Measurements from ENCODE around the gene TEX53.

TEX53 gene

GRCh38 chr9:114666401-114666800 is 8.8 kb upstream of the TEX53 start:
- no peak for DNase-seq (ENCODE audit: low read depth)
- no peak overlapping the region for H3K4me3 ChIP-seq (ENCODE audit: low read depth, low read length)
- TF ChIP-seq CTCF (IDR thresholded peaks at IDR 0.05; ENCODE audit: low read depth, low read length, missing control alignments), result no peak

GRCh38 chr9:114664181-114664580 is 6.6 kb upstream of the TEX53 start:
- TF ChIP-seq CTCF (IDR thresholded peaks at IDR 0.05; ENCODE audit: low read depth, low read length, missing control alignments), result no peak
- DNase-seq (ENCODE audit: low read depth), result no peak
- no peak overlapping the region for H3K4me3 ChIP-seq (ENCODE audit: low read depth, low read length)

GRCh38 chr9:114662081-114662989 is 4.7 kb upstream of the TEX53 start:
- peak; percentile 92 for TF ChIP-seq CTCF (IDR thresholded peaks at IDR 0.05; ENCODE audit: low read depth, low read length, missing control alignments)
- DNase-seq (ENCODE audit: low read depth), result no peak
- no peak overlapping the region for H3K4me3 ChIP-seq (ENCODE audit: low read depth, low read length)

- no peak for DNase-seq (ENCODE audit: low read depth)
- TF ChIP-seq CTCF (IDR thresholded peaks at IDR 0.05; ENCODE audit: low read depth, low read length, missing control alignments), result no peak
- H3K4me3 ChIP-seq (ENCODE audit: low read depth, low read length), result no peak overlapping the region
These were observed 1.3 kb downstream of the TEX53 start for GRCh38 chr9:114656301-114656700.

- H3K4me3 ChIP-seq (ENCODE audit: low read depth, low read length), result no peak overlapping the region
- TF ChIP-seq CTCF (IDR thresholded peaks at IDR 0.05; ENCODE audit: low read depth, low read length, missing control alignments), result no peak
- DNase-seq (ENCODE audit: low read depth), result no peak
These were observed 1.9 kb downstream of the TEX53 start for GRCh38 chr9:114655689-114656088.

- peak; percentile 93 for TF ChIP-seq CTCF (IDR thresholded peaks at IDR 0.05; ENCODE audit: low read depth, low read length, missing control alignments)
- peak; percentile 49 for DNase-seq (ENCODE audit: low read depth)
These were observed 3.9 kb downstream of the TEX53 start for GRCh38 chr9:114653556-114654159.

More at GRCh38 chr9:114653556-114654159, 3.9 kb downstream of the TEX53 start:
- no peak overlapping the region for H3K4me3 ChIP-seq (ENCODE audit: low read depth, low read length)

Measured in GM12864 (cell line).